H1 (cell line): ENCODE results near the gene RPA4. TPM values are rescaled to one million over a fixed set of nuclear protein-coding genes. Genes with fewer than 3 reads are reported as not detected.

Experiments used
- CTCF ChIA-PET: fragments of 300-600 bp; sonication (Branson Sonifier 250); formaldehyde crosslinking; loops from one replicate; lab custom pipeline; 2021; ENCODE audit not compliant: partially characterized antibody; lab: Charles Lee
- POLR2A ChIA-PET: fragments of 300-600 bp; sonication (Branson Sonifier 250); formaldehyde crosslinking; loops from one replicate; lab custom pipeline; 2021; ENCODE audit warnings: inconsistent platforms; ENCODE audit not compliant: partially characterized antibody; lab: Charles Lee
- DNase-seq, 2 experiments: peaks; one replicate each; pipeline versions ENCODE4 v3.0.0 to v3.0.0-alpha.2; 2010 to 2022; ENCODE audit warnings: low spot score in 2 of 2, low read depth in 1 of 2, mixed read lengths in 1 of 2
- FAIRE-seq: peaks from 2 replicates; lab custom pipeline; 2011; peaks lifted over from hg19 to GRCh38; lab: Jason Lieb, UNC
- H2AFZ ChIP-seq: 2 replicates; pipeline ENCODE4 v1.8.1; 2012; ENCODE audit warnings: low read length, inconsistent platforms
- H2AK5ac ChIP-seq: 2 replicates; pipeline ENCODE4 v1.6.1; 2013; ENCODE audit warnings: low read depth, low read length
- H2BK120ac ChIP-seq: replicated peaks from 2 replicates; pipeline ENCODE3; 2013; ENCODE audit warnings: low read depth, low read length, inconsistent platforms
- H2BK12ac ChIP-seq: 2 replicates; pipeline ENCODE4 v1.6.1; 2013; ENCODE audit warnings: low read depth, low read length
- H2BK15ac ChIP-seq: 2 replicates; pipeline ENCODE4 v1.6.1; 2013; ENCODE audit warnings: low read length
- H2BK20ac ChIP-seq: 2 replicates; pipeline ENCODE4 v1.6.1; 2013; ENCODE audit warnings: low read length
- H2BK5ac ChIP-seq: 2 replicates; pipeline ENCODE4 v1.6.1; 2013; ENCODE audit warnings: low read depth, low read length
- H3K14ac ChIP-seq: 2 replicates; pipeline ENCODE4 v1.6.1; 2013; ENCODE audit warnings: inconsistent platforms; ENCODE audit not compliant: insufficient read length
- H3K18ac ChIP-seq: 2 replicates; pipeline ENCODE4 v1.6.1; 2013; ENCODE audit warnings: low read length; ENCODE audit errors: extremely low read depth
- H3K23ac ChIP-seq: 2 replicates; pipeline ENCODE4 v1.6.1; 2013; ENCODE audit warnings: inconsistent platforms; ENCODE audit not compliant: insufficient read length
- H3K23me2 ChIP-seq: 2 replicates; pipeline ENCODE4 v1.6.1; 2013; ENCODE audit warnings: low read depth, low read length
- H3K27ac ChIP-seq: 2 replicates; pipeline ENCODE4 v1.6.1; 2011; ENCODE audit warnings: low read depth, low read length, inconsistent platforms
- H3K27me3 ChIP-seq, 4 experiments: replicated peaks in 1 of 4; 1 replicate in 1 of 4; 2 replicates in 3 of 4; pipeline versions ENCODE4 v1.6.1 to v1.8.1; 2011 to 2013; ENCODE audit warnings: low read length in 3 of 4, mild to moderate bottlenecking in 3 of 4, inconsistent platforms in 2 of 4, mixed read lengths in 2 of 4, moderate library complexity in 1 of 4; ENCODE audit not compliant: control insufficient read depth in 3 of 4, insufficient read depth in 3 of 4; ENCODE audit errors: extremely low read depth in 1 of 4
- H3K36me3 ChIP-seq, 4 experiments: 2 replicates each; pipeline versions ENCODE4 v1.6.1 to v1.8.1; 2011 to 2013; ENCODE audit warnings: mild to moderate bottlenecking in 4 of 4, low read length in 3 of 4, moderate library complexity in 2 of 4, control low read depth in 1 of 4, inconsistent platforms in 1 of 4; ENCODE audit not compliant: insufficient read depth in 4 of 4, control insufficient read depth in 2 of 4
- H3K4ac ChIP-seq: replicated peaks from 2 replicates; pipeline ENCODE3; 2013; ENCODE audit warnings: low read length, low read depth, mixed read lengths, inconsistent platforms; ENCODE audit not compliant: insufficient read length
- H3K4me1 ChIP-seq, 4 experiments: replicated peaks in 1 of 4; 1 replicate in 1 of 4; 2 replicates in 3 of 4; pipeline versions ENCODE4 v1.6.1 to v1.8.1; 2011 to 2013; ENCODE audit warnings: low read length in 3 of 4, inconsistent platforms in 2 of 4, mixed read lengths in 1 of 4; ENCODE audit not compliant: insufficient read depth in 4 of 4, control insufficient read depth in 3 of 4
- H3K4me2 ChIP-seq, 2 experiments: 2 replicates each; pipeline versions ENCODE4 v1.6.1 to v1.8.1; 2011 to 2013; ENCODE audit warnings: low read depth in 2 of 2, low read length in 2 of 2, control low read depth in 1 of 2, inconsistent platforms in 1 of 2, mild to moderate bottlenecking in 1 of 2; ENCODE audit not compliant: insufficient read depth in 1 of 2
- H3K4me3 ChIP-seq, 4 experiments: fragments of 200-600, 300-600 bp in 1 of 4; sonication (generic), shearing (Covaris generic), sonication (Bioruptor Twin) in 1 of 4; 2 replicates each; pipeline versions ENCODE4 v1.5.1 to v1.8.1; 2011 to 2016; ENCODE audit warnings: low read length in 4 of 4, low read depth in 3 of 4, control low read depth in 2 of 4, inconsistent platforms in 2 of 4, mild to moderate bottlenecking in 2 of 4, mixed read lengths in 1 of 4, moderate library complexity in 1 of 4; ENCODE audit not compliant: insufficient read depth in 2 of 4; ENCODE audit errors: extremely low read depth in 1 of 4
- H3K56ac ChIP-seq: replicated peaks from 2 replicates; pipeline ENCODE3; 2013; ENCODE audit warnings: low read depth, mild to moderate bottlenecking, mixed read lengths, low read length, inconsistent platforms; ENCODE audit not compliant: insufficient read length
- H3K79me1 ChIP-seq: 2 replicates; pipeline ENCODE4 v1.6.1; 2013; ENCODE audit warnings: low read depth, low read length, control low read depth
- H3K79me2 ChIP-seq, 2 experiments: 2 replicates each; pipeline versions ENCODE4 v1.6.1 to v1.8.1; 2012 to 2013; ENCODE audit warnings: low read length in 2 of 2, mild to moderate bottlenecking in 2 of 2, inconsistent platforms in 1 of 2; ENCODE audit not compliant: insufficient read depth in 2 of 2, control insufficient read depth in 1 of 2
- H3K9ac ChIP-seq, 4 experiments: replicated peaks in 1 of 4; 1 replicate in 1 of 4; 2 replicates in 3 of 4; pipeline versions ENCODE4 v1.6.1 to v1.8.1; 2011 to 2013; ENCODE audit warnings: low read depth in 3 of 4, low read length in 3 of 4, control low read depth in 2 of 4, mild to moderate bottlenecking in 2 of 4, moderate library complexity in 2 of 4, inconsistent platforms in 1 of 4; ENCODE audit errors: extremely low read depth in 1 of 4
- H3K9me3 ChIP-seq, 2 experiments: 2 replicates each; pipeline versions ENCODE4 v1.6.1 to v1.8.1; 2012 to 2013; ENCODE audit warnings: mild to moderate bottlenecking in 2 of 2, moderate library complexity in 2 of 2, control low read depth in 1 of 2, inconsistent platforms in 1 of 2, low read depth in 1 of 2, low read length in 1 of 2, mixed read lengths in 1 of 2; ENCODE audit not compliant: insufficient read depth in 2 of 2
- H4K20me1 ChIP-seq, 2 experiments: replicated peaks in 1 of 2; 2 replicates each; pipeline versions ENCODE3 to v1.8.1; 2011 to 2013; ENCODE audit warnings: inconsistent platforms in 2 of 2, low read length in 2 of 2, mild to moderate bottlenecking in 1 of 2; ENCODE audit not compliant: insufficient read depth in 2 of 2, control insufficient read depth in 1 of 2
- H4K5ac ChIP-seq: 2 replicates; pipeline ENCODE4 v1.6.1; 2013; ENCODE audit warnings: low read length, low read depth, mixed read lengths, inconsistent platforms; ENCODE audit not compliant: insufficient read length
- H4K8ac ChIP-seq: 2 replicates; pipeline ENCODE4 v1.8.0; 2013; ENCODE audit warnings: mild to moderate bottlenecking, moderate library complexity, low read length, inconsistent platforms; ENCODE audit not compliant: insufficient read depth; ENCODE audit errors: extremely low read depth
- H4K91ac ChIP-seq: replicated peaks from 2 replicates; pipeline ENCODE3; 2013; ENCODE audit warnings: low read length, mixed read lengths, inconsistent platforms; ENCODE audit not compliant: insufficient read length
- CHD1 ChIP-seq: IDR thresholded peaks from 2 replicates; pipeline ENCODE4 v1.6.1; 2012; ENCODE audit warnings: low read depth, low read length, improper control_type of control experiment
- EZH2 ChIP-seq: fragments of 200-600 bp; sonication (generic); IDR thresholded peaks from 2 replicates; pipeline ENCODE4 v1.7.1; 2012; ENCODE audit warnings: low read depth, mild to moderate bottlenecking, moderate library complexity, low read length, inconsistent platforms; ENCODE audit not compliant: severe bottlenecking
- FOSL1 ChIP-seq: IDR thresholded peaks from 2 replicates; pipeline ENCODE4 v1.6.1; 2011; ENCODE audit warnings: mild to moderate bottlenecking, low read depth, low read length, moderate library complexity; ENCODE audit not compliant: insufficient read depth
- HDAC6 ChIP-seq: IDR thresholded peaks from one replicate; pipeline ENCODE4 v1.7.1; 2012; ENCODE audit warnings: low read depth, mild to moderate bottlenecking, inconsistent platforms, low read length, moderate library complexity
- POLR2AphosphoS5 ChIP-seq: IDR thresholded peaks from 2 replicates; pipeline ENCODE4 v1.6.1; 2011; ENCODE audit warnings: low read depth, low read length
- RFX5 ChIP-seq: IDR thresholded peaks from 2 replicates; pipeline ENCODE4 v1.6.1; 2011; ENCODE audit warnings: low read depth, low read length, improper control_type of control experiment, borderline replicate concordance
- RNF2 ChIP-seq: fragments of 200-900, 300-1000 bp; sonication (generic); IDR thresholded peaks from 2 replicates; pipeline ENCODE4 v1.7.1; 2016; ENCODE audit warnings: borderline replicate concordance, low read depth, mild to moderate bottlenecking, antibody characterized with exemption, low read length; ENCODE audit not compliant: poor library complexity, severe bottlenecking; ENCODE audit errors: missing control alignments
- WGBS, 2 experiments: shearing (Covaris generic) in 1 of 2; methylation state at CpG; one replicate each; pipeline versions ENCODE4 v1.1.6 to v1.1.7; 2013 to 2015; ENCODE audit warnings: low lambda C conversion rate in 2 of 2, mixed read lengths in 2 of 2, inconsistent platforms in 1 of 2, low coverage in 1 of 2, missing lambda C conversion rate in 1 of 2; ENCODE audit not compliant: insufficient replicate concordance in 2 of 2, insufficient coverage in 1 of 2, insufficient read length in 1 of 2; ENCODE audit errors: extremely low coverage in 1 of 2, missing lambda C conversion rate in 1 of 2; 5-methylcytosine and 5-hydroxymethylcytosine counted together
- polyA plus RNA-seq, 7 experiments: library from polyadenylated mRNA; depleted of rRNA in 3 of 7; stranded (reverse) in 5 of 7; unstranded in 2 of 7; fragments of >200 nt in 5 of 7; fragments of 200-250 nt in 2 of 7; gene quantifications; 1 replicate in 5 of 7; 2 replicates in 1 of 7; 4 replicates in 1 of 7; pipeline versions ENCODE4 v1.2.1 to v1.2.3, GENCODE V29; 2011 to 2013; ENCODE audit warnings: missing spikeins in 2 of 7, mixed read lengths in 2 of 7
- total RNA-seq: library from RNA; stranded (reverse); fragmentation: NEBNext Ultra II Directional; extraction: Animal tissue kit (Norgen Biotek cat#: 25700); gene quantifications from 2 replicates; pipeline ENCODE4 v1.2.1, GENCODE V29; 2021
- TF ChIP-seq, protein P1 (sequence below), 3 experiments: IDR thresholded peaks; 1 replicate in 2 of 3; 2 replicates in 1 of 3; pipeline versions ENCODE4 v1.5.1 to v1.6.1; 2011; ENCODE audit warnings: low read length in 3 of 3, mild to moderate bottlenecking in 3 of 3, inconsistent platforms in 2 of 3, low read depth in 1 of 3, moderate library complexity in 1 of 3; ENCODE audit not compliant: insufficient read depth in 1 of 3; ENCODE audit errors: control extremely low read depth in 1 of 3

The RPA4 gene
- total and polyA plus RNA-seq, 2 of the 8 experiments (the other 6 are each of a cell fraction or from before 2014, with no cell fraction given), result 0.17 to 0.24 TPM

DNA sequence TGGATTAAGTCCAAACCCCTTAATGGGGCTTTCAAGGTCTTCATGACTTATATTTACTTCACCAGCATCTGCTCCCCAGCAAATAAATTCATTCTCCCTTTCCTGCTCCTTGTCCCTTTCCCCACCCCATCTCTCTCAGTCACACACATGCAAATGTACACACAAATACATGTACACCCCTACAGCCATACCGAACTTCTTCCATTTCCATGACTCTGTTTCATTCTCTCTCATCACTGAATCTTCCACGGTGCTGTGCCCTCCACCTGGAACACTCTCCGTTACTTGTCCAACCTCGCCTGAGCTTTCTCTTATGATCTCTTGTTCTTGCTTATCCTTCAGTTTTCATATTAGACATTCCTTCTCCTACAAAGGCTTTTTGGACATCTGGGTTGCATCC, 22.0 kb upstream of the RPA4 start:
- FAIRE-seq (no peak), DNase-seq (no peak)
- Histone ChIP-seq H3K79me2 (no peaks in the 10 kb centered on the region), H3K14ac (no peak overlapping the region), H2AK5ac (no peak overlapping the region), H3K4me3 (no peak overlapping the region), H4K20me1 (no peaks in the 10 kb centered on the region), H4K8ac (no peak overlapping the region), H3K36me3 (no peaks in the 10 kb centered on the region), H2BK12ac (no peak overlapping the region), H3K23me2 (no peaks in the 10 kb centered on the region), H3K9me3 (no peaks in the 10 kb centered on the region), H3K79me1 (no peaks in the 10 kb centered on the region), H2BK5ac (no peak overlapping the region), H3K9ac (no peak overlapping the region), H3K56ac (no peak overlapping the region), H3K4me2 (no peak overlapping the region), H3K27ac (no peak overlapping the region), H4K91ac (no peak overlapping the region), H3K18ac (no peak overlapping the region), H2BK120ac (no peak overlapping the region), H2BK20ac (no peak overlapping the region), H3K4me1 (no peaks in the 10 kb centered on the region), H2AFZ (no peak overlapping the region), H3K23ac (no peak overlapping the region), H3K4ac (no peak overlapping the region), H4K5ac (no peak overlapping the region), H3K27me3 (no peaks in the 10 kb centered on the region), H2BK15ac (no peak overlapping the region)
- CTCF ChIA-PET, result no interaction called here
- TF ChIP-seq, protein P1, sequence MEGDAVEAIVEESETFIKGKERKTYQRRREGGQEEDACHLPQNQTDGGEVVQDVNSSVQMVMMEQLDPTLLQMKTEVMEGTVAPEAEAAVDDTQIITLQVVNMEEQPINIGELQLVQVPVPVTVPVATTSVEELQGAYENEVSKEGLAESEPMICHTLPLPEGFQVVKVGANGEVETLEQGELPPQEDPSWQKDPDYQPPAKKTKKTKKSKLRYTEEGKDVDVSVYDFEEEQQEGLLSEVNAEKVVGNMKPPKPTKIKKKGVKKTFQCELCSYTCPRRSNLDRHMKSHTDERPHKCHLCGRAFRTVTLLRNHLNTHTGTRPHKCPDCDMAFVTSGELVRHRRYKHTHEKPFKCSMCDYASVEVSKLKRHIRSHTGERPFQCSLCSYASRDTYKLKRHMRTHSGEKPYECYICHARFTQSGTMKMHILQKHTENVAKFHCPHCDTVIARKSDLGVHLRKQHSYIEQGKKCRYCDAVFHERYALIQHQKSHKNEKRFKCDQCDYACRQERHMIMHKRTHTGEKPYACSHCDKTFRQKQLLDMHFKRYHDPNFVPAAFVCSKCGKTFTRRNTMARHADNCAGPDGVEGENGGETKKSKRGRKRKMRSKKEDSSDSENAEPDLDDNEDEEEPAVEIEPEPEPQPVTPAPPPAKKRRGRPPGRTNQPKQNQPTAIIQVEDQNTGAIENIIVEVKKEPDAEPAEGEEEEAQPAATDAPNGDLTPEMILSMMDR (IDR thresholded peaks at IDR 0.05; ENCODE audit: control extremely low read depth in 1 of 3, insufficient read depth in 1 of 3, low read depth in 1 of 3, low read length in 3 of 3), result no peak
- no peak for TF ChIP-seq CHD1
- no peak for TF ChIP-seq POLR2AphosphoS5
- no peak for TF ChIP-seq RNF2
- no peak for TF ChIP-seq RFX5
- no peak for TF ChIP-seq FOSL1
- no peak for TF ChIP-seq HDAC6
- no peak for TF ChIP-seq EZH2
- POLR2A ChIA-PET, result no interaction called here
- 76% methylated on average over 4 of the region's 4 CpGs; no CpG with 5 or more reads in 1 of the 2 experiments for WGBS, 2 experiments
